Measurements from ENCODE around the gene CDKAL1. TPM values are rescaled to one million over a fixed set of nuclear protein-coding genes. Genes with fewer than 3 reads are reported as not detected.

The CDKAL1 gene
- polyA plus RNA-seq, 2 of the 4 experiments (the other 2 are of a cell fraction) = 4.7 to 8.3 TPM

GRCh38 chr6:20866935-20867703, 332.9 kb downstream of the CDKAL1 start:
- POLR2A ChIA-PET = interaction anchor here (1.4 kb wide), 1 partner anchor 721 kb away, joined by 5 read pairs; no protein-coding TSS in a partner anchor
- Histone ChIP-seq H3K4me1 (peaks cover 22% of the 10 kb centered on the region), H3K4me3 (no peak overlapping the region), H3K4me2 (peak overlapping the region; percentile 78), H3K9me3 (no peaks in the 10 kb centered on the region), H3K27ac (peak overlapping the region; percentile 65 to 71)
- DNase-seq (ENCODE audit: low read depth in 1 of 2, low spot score in 1 of 2) (peak in 1 of 2 experiments; percentile 13), FAIRE-seq (peak; percentile 70), ATAC-seq (peak in 1 of 2 experiments; percentile 39; a peak in 3 of 6 replicates)
- TF ChIP-seq FOSL2 (IDR thresholded peaks at IDR 0.05) (peak; percentile 46; the same call in 1 of the 2 replicates), FOSL2 (CRISPR knock-in tag; IDR thresholded peaks at IDR 0.05) (peak; percentile 68), HEYL (CRISPR knock-in tag; IDR thresholded peaks at IDR 0.05) (no peak), JUNB (IDR thresholded peaks at IDR 0.05) (peak; percentile 72), FOSB (CRISPR knock-in tag; IDR thresholded peaks at IDR 0.05) (no peak), ESRRA (IDR thresholded peaks at IDR 0.05; ENCODE audit: borderline replicate concordance, low read length) (no peak), TFCP2L1 (CRISPR knock-in tag; IDR thresholded peaks at IDR 0.05) (no peak), EHMT2 (IDR thresholded peaks at IDR 0.05; ENCODE audit: low read depth) (no peak), MYC (IDR thresholded peaks at IDR 0.05; ENCODE audit: borderline replicate concordance, low read length) (no peak), MAZ (IDR thresholded peaks at IDR 0.05; ENCODE audit: borderline replicate concordance, low read depth, low read length) (no peak), RCOR1 (IDR thresholded peaks at IDR 0.05; ENCODE audit: low read depth, low read length) (no peak)
- CTCF ChIA-PET = no interaction called here
- 3% methylated on average over 7 of the region's 7 CpGs for WGBS (ENCODE audit: missing lambda C conversion rate)

GRCh38 chr6:20868397-20869096, 334.3 kb downstream of the CDKAL1 start:
- Histone ChIP-seq H3K9me3 (no peaks in the 10 kb centered on the region), H3K4me2 (no peak overlapping the region), H3K27ac (no peak overlapping the region), H3K4me3 (no peak overlapping the region), H3K4me1 (peaks cover 22% of the 10 kb centered on the region)
- CTCF ChIA-PET = no interaction called here
- FAIRE-seq = no peak
- no peak for DNase-seq (ENCODE audit: low read depth in 1 of 2, low spot score in 1 of 2)
- POLR2A ChIA-PET = no interaction called here
- ATAC-seq = no peak
- TF ChIP-seq MAFK (IDR thresholded peaks at IDR 0.05; ENCODE audit: partially characterized antibody) (peak; percentile 87), HES2 (IDR thresholded peaks at IDR 0.05) (no peak)
- WGBS (ENCODE audit: missing lambda C conversion rate) = 94% methylated on average over 9 of the region's 9 CpGs

- ChIA-PET CTCF (no interaction called here), POLR2A (no interaction called here)
- no peak for FAIRE-seq
- Histone ChIP-seq H3K9me3 (no peaks in the 10 kb centered on the region), H3K4me2 (no peak overlapping the region), H3K4me1 (peaks cover 27% of the 10 kb centered on the region), H3K4me3 (no peak overlapping the region), H3K27ac (no peak overlapping the region)
- no peak for ATAC-seq
- WGBS (ENCODE audit: missing lambda C conversion rate) = 91% methylated on average over 4 of the region's 4 CpGs
- TF ChIP-seq CEBPB (IDR thresholded peaks at IDR 0.05) = no peak
- no peak for TF ChIP-seq MAFK (IDR thresholded peaks at IDR 0.05; ENCODE audit: partially characterized antibody)
- no peak for TF ChIP-seq ESRRA (IDR thresholded peaks at IDR 0.05; ENCODE audit: borderline replicate concordance, low read length)
- no peak for TF ChIP-seq HMGXB4 (CRISPR knock-in tag; IDR thresholded peaks at IDR 0.05; ENCODE audit: borderline replicate concordance)
- DNase-seq (ENCODE audit: low read depth in 1 of 2, low spot score in 1 of 2) = no peak
These were observed 335.8 kb downstream of the CDKAL1 start for GRCh38 chr6:20870021-20870420.

- ChIA-PET CTCF (no interaction called here), POLR2A (no interaction called here)
- WGBS (ENCODE audit: missing lambda C conversion rate) = 58% methylated on average over 1 of the region's 1 CpG
- TF ChIP-seq JUN (IDR thresholded peaks at IDR 0.05) (no peak), POLR2A (IDR thresholded peaks at IDR 0.05; ENCODE audit: low read length) (no peak), NR3C1 (IDR thresholded peaks at IDR 0.05) (no peak), RAD21 (conservative IDR thresholded peaks at IDR 0.05 in 1 of 2, IDR thresholded peaks at IDR 0.05 in 1 of 2) (no peak), ZNF302 (CRISPR knock-in tag; IDR thresholded peaks at IDR 0.05) (no peak), USF2 (IDR thresholded peaks at IDR 0.05) (no peak), MYC (IDR thresholded peaks at IDR 0.05; ENCODE audit: borderline replicate concordance, low read length) (no peak), TP53 (CRISPR knock-in tag; IDR thresholded peaks at IDR 0.05) (no peak), SREBF2 (IDR thresholded peaks at IDR 0.05) (no peak), POLR2AphosphoS2 (conservative IDR thresholded peaks at IDR 0.05; ENCODE audit: low read length) (no peak), JUNB (IDR thresholded peaks at IDR 0.05) (no peak), SMC3 (IDR thresholded peaks at IDR 0.05) (no peak), BHLHE40 (IDR thresholded peaks at IDR 0.05; ENCODE audit: low read depth, low read length) (no peak)
- Histone ChIP-seq H3K4me3 (no peak overlapping the region), H3K9me3 (no peaks in the 10 kb centered on the region), H3K27ac (no peak overlapping the region), H3K4me2 (no peak overlapping the region), H3K4me1 (peaks cover 31% of the 10 kb centered on the region)
- no peak for ATAC-seq
- no peak for DNase-seq (ENCODE audit: low read depth in 1 of 2, low spot score in 1 of 2)
- FAIRE-seq = no peak
These were observed 336.2 kb downstream of the CDKAL1 start for GRCh38 chr6:20870493-20870892.
